Endometrial microvascular endothelial cells (primary cell): ENCODE results near the gene NIPAL3. TPM values are rescaled to one million over a fixed set of nuclear protein-coding genes. Genes with fewer than 3 reads are reported as not detected.

Source experiments
- in situ Hi-C: cut with HindIII; loops from 2 replicates; pipeline ENCODE4 v1.10.0; 2017; ENCODE audit warnings: low sequenced_read_pairs, low pct_unique_long_range_greater_than_20kb; ENCODE audit errors: inconsistent ontology term
- total RNA-seq: library from RNA; depleted of rRNA; stranded (reverse); fragments of >200 nt; gene quantifications from one replicate; pipeline ENCODE4 v1.2.3, GENCODE V29; 2015; ENCODE audit errors: inconsistent ontology term

The NIPAL3 gene
- total RNA-seq, 1 donor from 2014 or later: 22.4 TPM

DNA sequence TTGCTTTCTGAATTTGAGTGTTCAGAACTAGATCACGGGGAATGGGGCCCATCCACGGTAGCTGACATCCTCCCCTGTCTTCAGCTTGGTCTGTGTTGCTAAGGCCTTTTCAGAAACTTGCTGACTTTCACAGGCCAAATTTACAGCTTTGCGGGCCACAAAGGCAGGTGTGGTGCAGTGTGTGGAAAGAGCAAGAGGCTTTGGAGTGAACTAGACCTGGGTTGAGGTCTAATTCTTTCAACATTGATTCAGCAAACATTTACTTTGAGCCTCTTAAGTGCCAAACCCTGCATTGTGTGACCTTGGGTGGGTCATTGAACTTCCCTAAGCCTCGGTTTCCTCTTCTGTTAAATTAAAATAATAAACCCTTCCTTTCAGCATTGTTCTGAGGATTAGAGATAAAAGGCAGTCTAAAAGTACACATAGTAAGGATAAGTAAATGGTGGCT lies 26.3 kb upstream of the NIPAL3 start:
- in situ Hi-C loops: no loop called here

GRCh38 chr1:24390924-24391782 lies 24.4 kb upstream of the NIPAL3 start:
- in situ Hi-C loops: loop anchor here (10.0 kb wide), 1 partner anchor 196 kb away; no protein-coding TSS in a partner anchor

GRCh38 chr1:24391882-24392603 lies 23.6 kb upstream of the NIPAL3 start:
- in situ Hi-C loops: loop anchor here (10.0 kb wide), 1 partner anchor 197 kb away; no protein-coding TSS in a partner anchor

- in situ Hi-C loops: loop anchor here (10.0 kb wide), 1 partner anchor 198 kb away; no protein-coding TSS in a partner anchor
Measured at GRCh38 chr1:24392604-24392946, 23.0 kb upstream of the NIPAL3 start.

GRCh38 chr1:24392982-24393650 lies 22.5 kb upstream of the NIPAL3 start:
- in situ Hi-C loops: loop anchor here (10.0 kb wide), 1 partner anchor 198 kb away; no protein-coding TSS in a partner anchor

DNA sequence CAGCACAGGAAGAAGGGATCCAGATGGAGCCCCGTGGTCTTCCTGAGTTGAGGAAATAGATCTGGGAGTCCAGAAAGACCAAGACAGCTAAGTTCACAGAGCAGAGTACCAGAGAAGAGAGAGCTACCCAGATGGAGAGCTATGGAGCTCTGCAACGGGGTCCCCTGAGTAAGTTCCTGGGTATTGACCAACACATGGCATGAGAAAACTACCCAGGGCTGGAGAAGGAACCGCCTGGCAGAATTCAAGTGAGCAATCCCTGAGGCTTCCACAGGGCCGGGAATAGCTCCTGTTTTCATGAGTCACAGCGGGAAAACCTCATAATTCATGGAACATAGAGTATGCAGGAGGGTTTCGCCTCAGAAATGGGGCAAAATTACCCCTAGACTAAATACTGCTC lies 21.7 kb upstream of the NIPAL3 start:
- in situ Hi-C loops: loop anchor here (10.0 kb wide), 1 partner anchor 199 kb away; no protein-coding TSS in a partner anchor

DNA sequence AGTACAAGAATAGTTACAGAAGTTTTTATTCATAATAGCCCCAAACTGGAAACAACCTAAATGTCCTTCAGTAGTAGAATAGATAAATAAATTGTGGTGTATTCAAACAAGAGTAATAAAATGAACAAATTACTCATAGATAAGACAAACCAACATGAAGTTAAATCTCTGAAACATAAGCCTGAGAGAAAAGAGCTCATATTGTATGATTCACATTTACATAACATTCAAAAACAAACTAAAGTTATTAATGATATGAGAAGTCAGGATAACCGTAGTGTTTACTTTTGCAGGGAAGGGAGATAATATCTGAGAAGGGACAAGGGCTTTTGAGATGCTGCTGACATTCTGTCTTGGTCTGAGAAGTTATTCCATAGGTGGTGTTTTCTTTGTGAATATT lies 15.5 kb upstream of the NIPAL3 start:
- in situ Hi-C loops: no loop called here

DNA sequence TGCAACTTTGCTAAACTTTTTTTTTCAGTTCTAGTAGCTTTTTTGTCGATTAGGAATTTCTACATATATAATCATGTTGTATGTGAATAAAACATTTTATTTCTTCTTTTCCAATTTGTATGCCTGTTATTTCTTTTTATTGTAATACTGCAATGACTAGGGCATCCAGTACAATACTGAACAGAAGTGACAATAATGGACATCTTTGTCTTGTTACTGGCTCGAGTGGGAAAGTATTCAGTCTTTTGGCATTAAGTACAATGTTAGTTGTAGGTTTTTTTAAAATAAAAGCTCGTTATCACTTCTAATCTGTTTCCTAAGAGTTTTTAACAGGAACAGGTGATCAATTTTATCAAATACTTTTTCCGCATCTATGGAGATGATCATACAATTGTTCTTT lies 11.8 kb upstream of the NIPAL3 start:
- in situ Hi-C loops: no loop called here

- in situ Hi-C loops: no loop called here
Measured at GRCh38 chr1:24406788-24407187, 8.8 kb upstream of the NIPAL3 start.

- in situ Hi-C loops: no loop called here
Measured at GRCh38 chr1:24409535-24409934, 6.1 kb upstream of the NIPAL3 start.

DNA sequence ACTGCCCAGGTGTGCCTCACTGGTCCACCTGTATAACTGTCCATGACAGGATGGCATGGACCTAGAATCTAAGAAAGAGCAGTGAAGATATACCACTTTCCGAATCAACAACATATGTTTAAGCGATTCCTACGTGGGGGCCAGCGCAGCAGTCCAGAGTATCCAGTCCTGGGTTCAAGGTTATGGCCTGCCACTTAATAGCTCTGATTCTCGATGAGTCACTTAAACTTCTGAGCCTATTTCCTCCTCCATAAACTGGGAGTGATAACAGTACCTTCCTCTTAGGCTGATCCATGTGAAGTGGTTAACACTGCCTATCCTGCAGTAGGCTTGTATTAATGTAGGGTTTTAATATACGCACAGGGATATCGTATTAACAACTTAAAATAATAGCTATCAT lies 4.9 kb upstream of the NIPAL3 start:
- in situ Hi-C loops: no loop called here

GRCh38 chr1:24411963-24412362 lies 3.6 kb upstream of the NIPAL3 start:
- in situ Hi-C loops: no loop called here

DNA sequence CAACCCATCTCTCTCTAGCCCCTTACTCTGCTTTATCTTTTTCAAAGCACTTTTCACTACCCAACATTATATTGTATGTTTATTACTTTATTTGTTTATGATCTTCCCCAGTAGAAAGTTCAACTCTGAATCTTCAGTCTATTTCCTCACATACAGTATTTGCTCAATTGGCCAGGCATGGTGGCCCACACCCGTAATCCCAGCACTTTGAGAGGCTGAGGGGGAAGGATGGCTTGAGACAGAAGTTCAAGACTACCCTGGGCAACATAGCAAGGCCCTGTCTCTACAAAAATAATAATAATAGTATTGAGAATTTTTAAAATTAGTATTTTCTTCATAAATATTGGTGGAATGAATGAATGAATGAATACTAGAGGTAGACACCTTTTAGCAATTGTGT lies 3.2 kb upstream of the NIPAL3 start:
- in situ Hi-C loops: no loop called here

DNA sequence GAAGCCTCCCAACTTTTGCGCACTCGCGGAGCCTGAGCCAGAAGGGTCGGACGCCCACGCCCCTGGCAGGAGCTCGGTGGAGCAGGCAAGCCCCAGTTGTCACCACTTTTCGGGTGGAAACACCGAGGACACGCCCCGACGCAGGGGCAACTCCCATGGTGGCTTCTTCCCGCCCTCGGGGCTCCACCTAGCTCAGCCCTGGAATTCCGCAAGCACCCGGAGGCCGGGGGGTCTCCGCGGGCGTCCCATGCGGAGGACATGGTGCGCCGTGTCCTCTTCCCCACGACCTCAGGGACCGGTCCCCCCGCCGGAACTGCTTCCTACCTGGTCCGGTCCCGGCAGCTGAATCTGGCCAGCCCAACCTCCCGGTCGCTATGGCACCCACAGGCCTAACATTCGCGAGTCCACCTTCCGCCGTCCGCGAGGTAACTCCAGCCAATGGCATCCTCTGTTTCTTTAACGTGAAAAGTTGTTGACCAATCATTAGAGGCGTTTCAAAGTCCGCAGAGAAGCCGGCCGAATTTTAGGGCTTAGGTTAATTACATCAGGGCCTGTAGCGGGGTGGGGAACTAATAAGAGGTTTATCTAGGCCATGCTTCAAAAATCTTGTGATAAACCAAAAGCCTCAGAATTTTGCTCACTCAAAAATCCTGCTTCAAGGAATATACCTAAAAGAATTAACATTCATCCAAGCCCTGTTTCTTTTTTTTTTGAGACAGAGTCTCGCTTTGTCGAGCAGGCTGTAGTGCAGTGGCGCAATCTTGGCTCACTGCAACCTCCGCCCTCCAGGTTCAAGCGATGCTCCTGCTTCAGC lies 2.0 kb upstream of the NIPAL3 start, which contains the start of gene STPG1:
STPG1 (minus strand) TSS at position 433 of the 814 bp plus-strand sequence. CDS start 12,394 bp downstream, outside the sequence.
- in situ Hi-C loops: no loop called here

- in situ Hi-C loops: no loop called here
Measured at GRCh38 chr1:24414775-24415333, 748 bp upstream of the NIPAL3 start.

DNA sequence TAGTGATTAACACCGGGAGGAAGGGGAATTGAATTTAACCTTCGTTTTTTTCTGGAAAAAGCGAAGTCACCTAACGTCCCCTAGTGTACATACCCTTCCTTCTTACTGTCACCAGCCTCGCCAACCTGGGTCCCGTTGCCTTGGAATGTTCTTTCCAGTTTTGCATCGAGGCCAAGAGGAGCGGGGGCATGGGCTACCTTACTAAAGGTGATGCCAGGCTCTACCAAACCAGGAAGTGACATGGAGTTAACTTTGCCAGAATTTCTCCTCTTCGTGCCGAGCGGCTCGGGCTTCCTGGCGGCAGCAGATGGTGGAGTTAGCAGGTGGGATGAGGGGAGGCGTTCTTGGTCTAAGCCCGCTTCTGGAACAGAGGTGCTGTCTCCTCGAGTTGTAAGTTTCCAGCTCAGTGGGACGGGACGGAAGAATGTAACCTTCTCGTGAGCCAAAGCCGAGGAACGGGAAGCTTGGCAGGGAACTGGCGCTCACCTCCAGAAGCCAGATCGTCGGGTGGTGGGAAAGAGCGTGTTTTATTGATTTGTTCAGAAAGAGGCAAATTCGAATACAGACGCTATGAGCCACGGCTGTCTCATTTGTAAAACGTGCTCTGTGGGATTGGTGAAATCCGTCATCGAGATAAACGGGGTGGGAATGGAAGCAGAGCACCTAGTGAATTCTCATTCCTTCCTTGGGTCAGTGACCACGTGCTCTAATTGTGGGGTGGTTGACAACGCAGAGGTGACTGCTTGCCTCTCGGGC lies 486 bp downstream of the NIPAL3 start:
- in situ Hi-C loops: no loop called here

DNA sequence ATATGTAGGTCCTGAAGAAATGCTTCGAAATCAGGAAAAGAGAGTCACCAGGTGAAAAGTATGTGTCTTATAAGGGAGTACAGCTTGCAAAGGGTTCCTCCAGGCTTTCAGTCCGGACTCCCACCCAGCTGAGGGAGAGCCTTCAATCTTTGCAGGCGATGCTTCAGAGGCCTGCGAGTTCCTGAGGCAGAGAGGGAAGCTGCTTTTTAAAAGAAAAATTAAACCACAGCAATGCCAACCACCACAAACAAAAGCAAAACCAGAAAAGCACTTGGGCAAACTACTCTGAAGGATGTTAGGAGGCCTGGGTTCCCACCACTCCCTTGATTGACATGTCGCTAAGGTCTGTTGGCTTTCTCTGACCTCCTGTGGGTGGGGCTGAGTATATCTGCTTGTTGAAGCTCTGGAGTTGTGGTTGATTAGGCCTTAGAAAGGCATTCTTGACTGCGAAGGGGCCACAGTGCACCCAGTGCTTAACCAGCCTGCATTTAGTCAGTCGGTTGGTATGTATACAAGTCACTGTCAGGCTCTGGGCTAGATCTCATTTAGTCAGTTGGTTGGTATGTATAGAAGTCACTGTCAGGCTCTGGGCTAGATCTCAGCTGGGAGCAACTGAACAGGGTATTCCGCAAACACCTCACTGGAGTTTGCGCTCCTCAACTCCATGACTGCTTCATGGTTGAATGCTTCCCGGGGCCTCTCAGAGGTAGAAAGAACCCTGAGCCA lies 1.2 kb downstream of the NIPAL3 start:
- in situ Hi-C loops: no loop called here
